ENCODE results near the gene GRIK5.

GRCh38 chr19:42037649-42038048 is 32.4 kb downstream of the GRIK5 start:
- no peak for TF ChIP-seq POLR2AphosphoS5 (IDR thresholded peaks at IDR 0.05; ENCODE audit: low read depth, low read length)
- TF ChIP-seq POLR2A (IDR thresholded peaks at IDR 0.05; ENCODE audit: low read depth, low read length), result no peak
- TF ChIP-seq SPI1 (IDR thresholded peaks at IDR 0.05; ENCODE audit: low read depth, low read length), result no peak
- no peak for TF ChIP-seq TAF1 (IDR thresholded peaks at IDR 0.05; ENCODE audit: low read depth, low read length)
- TF ChIP-seq POU2F2 (IDR thresholded peaks at IDR 0.05; ENCODE audit: low read depth, low read length), result no peak
- no peak for TF ChIP-seq PAX5 (IDR thresholded peaks at IDR 0.05; ENCODE audit: insufficient read depth, low read length, severe bottlenecking)

Data from GM12891 (cell line).